Measurements from ENCODE around the gene HEMGN. TPM values are rescaled to one million over a fixed set of nuclear protein-coding genes. Genes with fewer than 3 reads are reported as not detected.

The HEMGN gene
- total RNA-seq, 1 experiment from 2014 or later: not detected

DNA sequence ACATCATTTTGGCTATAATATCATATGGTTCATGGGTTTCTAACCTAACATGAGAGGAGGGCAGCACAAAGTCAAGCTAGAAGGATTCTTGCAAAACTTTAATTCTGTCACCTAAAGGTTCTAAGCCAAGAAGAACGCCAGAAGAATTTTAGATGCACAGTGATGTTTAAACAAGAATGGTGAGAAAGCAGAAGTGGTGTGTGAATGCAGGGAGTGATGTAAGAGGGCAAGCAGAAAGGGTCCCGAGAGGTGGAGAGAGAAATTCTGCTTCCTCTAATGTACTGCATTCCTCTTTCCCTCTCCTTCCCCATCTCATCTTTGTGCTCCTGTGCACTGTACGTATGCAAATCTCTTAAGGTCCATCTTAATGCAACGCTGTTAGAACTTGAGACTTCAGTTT is 13.6 kb downstream of the HEMGN start:
- peak overlapping the region; percentile 91; the same call in 1 of the 2 replicates for H3K4me2 ChIP-seq
- intact Hi-C loops (cut with micrococcal nuclease; ENCODE audit: unreplicated experiment): loop anchor here (5.0 kb wide), 1 partner anchor 268 kb away; the partner anchor contains the start of gene CORO2A
- CTCF ChIA-PET: interaction anchor here (0.6 kb wide), 1 partner anchor 440 kb away, joined by 6 read pairs; no protein-coding TSS in a partner anchor
- peak overlapping the region; percentile 70; the same call in 1 of the 2 replicates for H2AFZ ChIP-seq
- BruUV-seq (replicated peaks): no TSS peak
- peaks cover 22% of the 10 kb centered on the region for H3K79me2 ChIP-seq (ENCODE audit: low read depth)
- TF ChIP-seq, protein P1, sequence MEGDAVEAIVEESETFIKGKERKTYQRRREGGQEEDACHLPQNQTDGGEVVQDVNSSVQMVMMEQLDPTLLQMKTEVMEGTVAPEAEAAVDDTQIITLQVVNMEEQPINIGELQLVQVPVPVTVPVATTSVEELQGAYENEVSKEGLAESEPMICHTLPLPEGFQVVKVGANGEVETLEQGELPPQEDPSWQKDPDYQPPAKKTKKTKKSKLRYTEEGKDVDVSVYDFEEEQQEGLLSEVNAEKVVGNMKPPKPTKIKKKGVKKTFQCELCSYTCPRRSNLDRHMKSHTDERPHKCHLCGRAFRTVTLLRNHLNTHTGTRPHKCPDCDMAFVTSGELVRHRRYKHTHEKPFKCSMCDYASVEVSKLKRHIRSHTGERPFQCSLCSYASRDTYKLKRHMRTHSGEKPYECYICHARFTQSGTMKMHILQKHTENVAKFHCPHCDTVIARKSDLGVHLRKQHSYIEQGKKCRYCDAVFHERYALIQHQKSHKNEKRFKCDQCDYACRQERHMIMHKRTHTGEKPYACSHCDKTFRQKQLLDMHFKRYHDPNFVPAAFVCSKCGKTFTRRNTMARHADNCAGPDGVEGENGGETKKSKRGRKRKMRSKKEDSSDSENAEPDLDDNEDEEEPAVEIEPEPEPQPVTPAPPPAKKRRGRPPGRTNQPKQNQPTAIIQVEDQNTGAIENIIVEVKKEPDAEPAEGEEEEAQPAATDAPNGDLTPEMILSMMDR (conservative IDR thresholded peaks at IDR 0.05): no peak
- no peak for TF ChIP-seq EZH2 (IDR thresholded peaks at IDR 0.05; ENCODE audit: low read depth)
- H3K36me3 ChIP-seq (ENCODE audit: low read depth): no peaks in the 10 kb centered on the region
- peaks cover 16% of the 10 kb centered on the region for H3F3A ChIP-seq (ENCODE audit: insufficient read depth, low read depth)
- no peaks in the 10 kb centered on the region for H3K27me3 ChIP-seq (ENCODE audit: insufficient read depth, low read depth)
- H3K4me3 ChIP-seq: no peak overlapping the region
- POLR2A ChIA-PET (ENCODE audit: unreplicated experiment): interaction anchor here (0.6 to 0.7 kb wide), 2 partner anchors 35 to 41 kb away, joined by 5 to 9 read pairs; no protein-coding TSS in a partner anchor
- H3K4me1 ChIP-seq (replicated peaks; ENCODE audit: insufficient read depth): peaks cover 18% of the 10 kb centered on the region; the same call in 1 of the 2 replicates
- H3K9me2 ChIP-seq (ENCODE audit: insufficient read depth): no peaks in the 10 kb centered on the region
- no peak overlapping the region for H3K27ac ChIP-seq
- DNase-seq: no peak
- H4K20me1 ChIP-seq (ENCODE audit: insufficient read depth): no peaks in the 10 kb centered on the region
- no peaks in the 10 kb centered on the region for H3K9me3 ChIP-seq (ENCODE audit: insufficient read depth, low read depth)

DNA sequence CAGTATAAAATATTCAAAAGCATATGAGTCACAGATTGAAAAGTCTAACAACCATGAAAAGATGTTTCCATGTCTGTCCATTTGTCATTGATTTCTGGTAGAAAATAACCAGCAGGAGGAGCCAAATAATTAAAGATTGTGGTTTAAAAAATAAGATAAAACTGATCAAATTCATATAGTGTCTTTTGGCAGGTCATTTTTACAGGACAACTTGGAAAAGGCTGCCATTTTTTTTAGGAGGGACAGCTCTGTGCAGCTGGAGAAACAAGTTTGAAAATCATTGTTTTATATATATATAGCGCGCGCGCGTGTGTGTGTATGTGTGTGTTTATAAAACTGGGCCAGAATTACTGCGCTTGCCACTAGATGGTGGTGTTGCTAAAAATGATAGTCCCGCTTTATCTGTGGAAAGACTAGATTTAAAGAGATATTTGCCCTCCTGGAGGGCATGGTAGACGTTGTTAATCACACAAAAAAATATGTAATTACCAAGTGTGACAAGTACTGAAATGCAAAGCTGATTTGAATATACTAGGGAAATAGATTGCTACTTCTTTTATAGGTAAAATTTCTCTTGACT is 14.4 kb downstream of the HEMGN start:
- H4K20me1 ChIP-seq (ENCODE audit: insufficient read depth): no peaks in the 10 kb centered on the region
- peaks cover 16% of the 10 kb centered on the region for H3F3A ChIP-seq (ENCODE audit: insufficient read depth, low read depth)
- H3K27ac ChIP-seq: peak overlapping the region; percentile 21; the same call in 1 of the 2 replicates
- peak overlapping the region; percentile 70 for H2AFZ ChIP-seq
- no peaks in the 10 kb centered on the region for H3K9me3 ChIP-seq (ENCODE audit: insufficient read depth, low read depth)
- H3K4me2 ChIP-seq: peak overlapping the region; percentile 91
- peaks cover 26% of the 10 kb centered on the region for H3K79me2 ChIP-seq (ENCODE audit: low read depth)
- POLR2A ChIA-PET (ENCODE audit: unreplicated experiment): interaction anchor here (0.7 kb wide), 1 partner anchor 36 kb away, joined by 5 read pairs; no protein-coding TSS in a partner anchor
- no TSS peak for BruUV-seq (replicated peaks)
- intact Hi-C loops (cut with micrococcal nuclease; ENCODE audit: unreplicated experiment): loop anchor here (1.0 to 5.0 kb wide), 13 partner anchors 59 to 1075 kb away; partner anchors contain the start of genes ANP32B, CORO2A, NANS and NCBP1
- H3K4me3 ChIP-seq: peak overlapping the region; percentile 66; the same call in 1 of the 2 replicates
- no peak for TF ChIP-seq EZH2 (IDR thresholded peaks at IDR 0.05; ENCODE audit: low read depth)
- TF ChIP-seq, protein P1 (conservative IDR thresholded peaks at IDR 0.05): peak; percentile 91
- no peaks in the 10 kb centered on the region for H3K9me2 ChIP-seq (ENCODE audit: insufficient read depth)
- H3K36me3 ChIP-seq (ENCODE audit: low read depth): no peaks in the 10 kb centered on the region
- CTCF ChIA-PET: interaction anchor here (0.7 to 1.7 kb wide), 3 partner anchors 23 to 133 kb away, joined by 3 to 22 read pairs (median 9); partner anchors contain the start of genes ANP32B and NANS
- DNase-seq: peak; percentile 69 to 71
- H3K27me3 ChIP-seq (ENCODE audit: insufficient read depth, low read depth): no peaks in the 10 kb centered on the region
- peaks cover 18% of the 10 kb centered on the region; the same call in 1 of the 2 replicates for H3K4me1 ChIP-seq (replicated peaks; ENCODE audit: insufficient read depth)

DNA sequence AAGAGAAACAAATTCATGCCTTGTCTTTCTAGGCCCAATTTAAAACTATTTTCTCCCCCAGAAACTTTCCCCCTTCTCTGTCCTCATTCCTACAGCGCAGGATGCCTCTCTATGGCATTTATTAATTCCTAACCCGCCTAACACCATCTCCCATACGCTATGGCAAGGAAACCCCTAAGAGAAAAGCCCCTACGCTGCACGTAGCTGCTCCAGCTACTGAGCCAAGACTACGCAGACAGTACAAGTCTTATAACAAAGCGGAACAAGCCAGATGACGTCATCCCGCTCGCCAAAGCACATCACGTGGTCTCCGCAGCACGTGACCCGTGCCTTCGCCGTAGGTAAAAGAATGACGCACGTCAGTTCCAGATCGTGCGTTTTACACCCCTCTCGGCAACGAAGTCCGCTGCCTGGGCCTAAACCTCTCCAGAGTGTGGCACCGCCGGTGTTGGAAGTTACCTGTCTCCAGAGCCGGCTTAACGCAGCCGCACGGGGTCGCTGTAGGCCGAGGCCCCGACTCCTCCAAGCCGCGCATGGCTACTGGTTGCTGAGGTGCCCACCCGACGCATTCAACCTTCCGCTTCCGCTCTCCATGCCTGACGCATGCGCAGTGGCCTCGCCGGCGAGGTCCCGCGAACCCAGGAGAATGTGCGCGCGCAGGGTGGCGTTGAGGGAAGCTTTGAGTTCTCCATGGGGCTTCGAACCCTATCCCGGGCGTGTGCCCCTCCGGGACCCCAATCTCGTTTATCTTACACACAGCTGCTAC is 15.8 kb downstream of the HEMGN start, which contains the start of gene TRMO:
Gene TRMO (minus strand): TSS at position 542 of the 766 bp plus-strand sequence. CDS start 7 bp downstream, at position 535.
- H3K9me3 ChIP-seq (ENCODE audit: insufficient read depth, low read depth): no peaks in the 10 kb centered on the region
- H3K36me3 ChIP-seq (ENCODE audit: low read depth): no peaks in the 10 kb centered on the region
- POLR2A ChIA-PET (ENCODE audit: unreplicated experiment): interaction anchor here (0.5 to 1.1 kb wide), 10 partner anchors 14 to 1578 kb away, joined by 3 to 23 read pairs (median 6); partner anchors contain the start of genes NANS and TSTD2
- no peaks in the 10 kb centered on the region for H3K9me2 ChIP-seq (ENCODE audit: insufficient read depth)
- H3K79me2 ChIP-seq (ENCODE audit: low read depth): peaks cover 26% of the 10 kb centered on the region
- peak within 1 kb of the TSS; percentile 66 for H3K4me3 ChIP-seq
- H3F3A ChIP-seq (ENCODE audit: insufficient read depth, low read depth): peaks cover 16% of the 10 kb centered on the region
- intact Hi-C loops (cut with micrococcal nuclease; ENCODE audit: unreplicated experiment): loop anchor here (2.0 to 5.0 kb wide), 9 partner anchors 61 to 1077 kb away; partner anchors contain the start of genes ANP32B, CORO2A and NANS
- DNase-seq: peak; percentile 90 to 97
- no peaks in the 10 kb centered on the region for H4K20me1 ChIP-seq (ENCODE audit: insufficient read depth)
- peak within 1 kb of the TSS; percentile 98 for H2AFZ ChIP-seq
- CTCF ChIA-PET: interaction anchor here (0.5 to 1.7 kb wide), 10 partner anchors 79 to 1897 kb away, joined by 3 to 22 read pairs (median 6); partner anchors contain the start of gene NANS
- TF ChIP-seq, protein P1 (conservative IDR thresholded peaks at IDR 0.05): peak; percentile 70
- TF ChIP-seq EZH2 (IDR thresholded peaks at IDR 0.05; ENCODE audit: low read depth): no peak
- peaks cover 18% of the 10 kb centered on the region; the same call in 1 of the 2 replicates for H3K4me1 ChIP-seq (replicated peaks; ENCODE audit: insufficient read depth)
- no peaks in the 10 kb centered on the region for H3K27me3 ChIP-seq (ENCODE audit: insufficient read depth, low read depth)
- H3K27ac ChIP-seq: peak within 1 kb of the TSS; percentile 82
- no TSS peak for BruUV-seq (replicated peaks)
- H3K4me2 ChIP-seq: peak within 1 kb of the TSS; percentile 91

Measured in PC-9 (cell line).